KOPT-K1 (cell line): ENCODE results near the gene SLTM.

Source experiments
- H3K27ac ChIP-seq: fragments of 200-600 bp; sonication (generic); 2 replicates; pipeline ENCODE4 v1.5.1; 2016; ENCODE audit warnings: antibody characterized with exemption, mild to moderate bottlenecking, low read depth, low read length; ENCODE audit not compliant: poor library complexity, severe bottlenecking
- H3K36me3 ChIP-seq: fragments of 200-600 bp; sonication (generic); 2 replicates; pipeline ENCODE4 v1.5.1; 2017; ENCODE audit warnings: antibody characterized with exemption, mild to moderate bottlenecking, low read length, moderate library complexity; ENCODE audit not compliant: insufficient read depth
- H3K9me3 ChIP-seq: fragments of 200-600 bp; sonication (generic); 2 replicates; pipeline ENCODE4 v1.5.1; 2017; ENCODE audit warnings: antibody characterized with exemption, low read length, mild to moderate bottlenecking; ENCODE audit not compliant: insufficient read depth, poor library complexity, severe bottlenecking

Gene SLTM

GRCh38 chr15:58933281-58934113 lies at the start of gene SLTM:
Gene SLTM (minus strand): TSS chr15:58933679. CDS start chr15:58933565, 114 bp downstream.
- H3K36me3 ChIP-seq, result peaks cover 26% of the 10 kb centered on the region
- H3K27ac ChIP-seq, result peak within 1 kb of the TSS; percentile 99
- no peaks in the 10 kb centered on the region for H3K9me3 ChIP-seq

GRCh38 chr15:58983261-58983660 lies 49.8 kb upstream of the SLTM start:
- Histone ChIP-seq H3K9me3 (no peaks in the 10 kb centered on the region), H3K27ac (no peak overlapping the region), H3K36me3 (no peaks in the 10 kb centered on the region)

- H3K9me3 ChIP-seq, result no peaks in the 10 kb centered on the region
Measured at GRCh38 chr15:58981808-58982475, 48.5 kb upstream of the SLTM start.

GRCh38 chr15:58980351-58980939 lies 47.0 kb upstream of the SLTM start:
- H3K9me3 ChIP-seq, result no peaks in the 10 kb centered on the region
- no peaks in the 10 kb centered on the region for H3K36me3 ChIP-seq
- peak overlapping the region; percentile 81 for H3K27ac ChIP-seq

More at GRCh38 chr15:58981808-58982475, 48.5 kb upstream of the SLTM start:
- no peaks in the 10 kb centered on the region for H3K36me3 ChIP-seq
- peak overlapping the region; percentile 81 for H3K27ac ChIP-seq

- Histone ChIP-seq H3K27ac (no peak overlapping the region), H3K36me3 (no peaks in the 10 kb centered on the region), H3K9me3 (no peaks in the 10 kb centered on the region)
Measured at GRCh38 chr15:58977887-58978286, 44.4 kb upstream of the SLTM start.

GRCh38 chr15:58967479-58967878 lies 34.0 kb upstream of the SLTM start:
- no peaks in the 10 kb centered on the region for H3K9me3 ChIP-seq
- H3K36me3 ChIP-seq, result no peaks in the 10 kb centered on the region
- no peak overlapping the region for H3K27ac ChIP-seq

GRCh38 chr15:58966698-58967097 lies 33.2 kb upstream of the SLTM start:
- H3K36me3 ChIP-seq, result no peaks in the 10 kb centered on the region
- no peak overlapping the region for H3K27ac ChIP-seq
- H3K9me3 ChIP-seq, result no peaks in the 10 kb centered on the region

- H3K9me3 ChIP-seq, result no peaks in the 10 kb centered on the region
- no peaks in the 10 kb centered on the region for H3K36me3 ChIP-seq
- no peak overlapping the region for H3K27ac ChIP-seq
Measured at GRCh38 chr15:58962662-58963565, 29.4 kb upstream of the SLTM start.

- Histone ChIP-seq H3K36me3 (no peaks in the 10 kb centered on the region), H3K27ac (no peak overlapping the region)
Measured at GRCh38 chr15:58962136-58962535, 28.7 kb upstream of the SLTM start.

GRCh38 chr15:58958811-58959210 lies 25.3 kb upstream of the SLTM start:
- Histone ChIP-seq H3K27ac (no peak overlapping the region), H3K36me3 (no peaks in the 10 kb centered on the region), H3K9me3 (no peaks in the 10 kb centered on the region)

More at GRCh38 chr15:58962136-58962535, 28.7 kb upstream of the SLTM start:
- H3K9me3 ChIP-seq, result no peaks in the 10 kb centered on the region

- Histone ChIP-seq H3K27ac (no peak overlapping the region), H3K36me3 (no peaks in the 10 kb centered on the region), H3K9me3 (no peaks in the 10 kb centered on the region)
Measured at GRCh38 chr15:58957101-58957973, 23.9 kb upstream of the SLTM start.

- H3K9me3 ChIP-seq, result no peaks in the 10 kb centered on the region
- H3K36me3 ChIP-seq, result no peaks in the 10 kb centered on the region
- H3K27ac ChIP-seq, result no peak overlapping the region
Measured at GRCh38 chr15:58952751-58953150, 19.3 kb upstream of the SLTM start.

- Histone ChIP-seq H3K9me3 (no peaks in the 10 kb centered on the region), H3K27ac (no peak overlapping the region), H3K36me3 (no peaks in the 10 kb centered on the region)
Measured at GRCh38 chr15:58951388-58952007, 18.0 kb upstream of the SLTM start.
